ENCODE measurements around the gene MLEC.

- TF ChIP-seq CTCF (IDR thresholded peaks at IDR 0.05) (no peak), POLR2A (IDR thresholded peaks at IDR 0.05) (no peak)
Measured at GRCh38 chr12:120720987-120721801, 34.2 kb downstream of the MLEC start.
